SJSA1 (cell line): ENCODE results near the gene TBX6. TPM values are rescaled to one million over a fixed set of nuclear protein-coding genes. Genes with fewer than 3 reads are reported as not detected.

ENCODE experiments used
- DNase-seq, 2 experiments: peaks; one replicate each; pipeline ENCODE4 v3.0.0-alpha.2; 2015 to 2020; ENCODE audit warnings: low spot score in 2 of 2, low read depth in 1 of 2
- H3K27ac ChIP-seq: fragments of 250-450 bp; sonication (Bioruptor Pico); 2 replicates; pipeline ENCODE4 v1.5.1; 2020; ENCODE audit warnings: mild to moderate bottlenecking, moderate library complexity
- H3K27me3 ChIP-seq: fragments of 250-450 bp; sonication (Bioruptor Pico); replicated peaks from 2 replicates; pipeline ENCODE4 v1.5.1; 2020; ENCODE audit warnings: mild to moderate bottlenecking, moderate library complexity
- H3K36me3 ChIP-seq: fragments of 250-450 bp; sonication (Bioruptor Pico); 2 replicates; pipeline ENCODE4 v1.5.1; 2020; ENCODE audit warnings: mild to moderate bottlenecking
- H3K4me1 ChIP-seq: fragments of 250-450 bp; sonication (Bioruptor Pico); replicated peaks from 2 replicates; pipeline ENCODE4 v1.6.1; 2021; ENCODE audit warnings: mild to moderate bottlenecking
- H3K4me3 ChIP-seq: fragments of 250-450 bp; sonication (Bioruptor Pico); 2 replicates; pipeline ENCODE4 v1.5.1; 2020; ENCODE audit warnings: mild to moderate bottlenecking
- H3K9me3 ChIP-seq: fragments of 250-450 bp; sonication (Bioruptor Pico); replicated peaks from 2 replicates; pipeline ENCODE4 v1.5.1; 2020; ENCODE audit warnings: mild to moderate bottlenecking
- total RNA-seq: library from RNA; depleted of rRNA; stranded (reverse); fragments of >200 nt; shearing (Covaris generic); gene quantifications from 2 replicates; pipeline ENCODE4 v1.2.3, GENCODE V29; 2014

TBX6 gene
- total RNA-seq, 1 experiment from 2014 or later: not detected

- Histone ChIP-seq H3K9me3 (no peaks in the 10 kb centered on the region), H3K4me1 (peaks cover 16% of the 10 kb centered on the region), H3K36me3 (peaks cover 84% of the 10 kb centered on the region), H3K27ac (no peak overlapping the region), H3K4me3 (no peak overlapping the region), H3K27me3 (no peaks in the 10 kb centered on the region)
- DNase-seq: no peak
Observed at GRCh38 chr16:30069611-30070462, 21.9 kb downstream of the TBX6 start.

- no peak overlapping the region for H3K27ac ChIP-seq
- no peaks in the 10 kb centered on the region for H3K27me3 ChIP-seq
- H3K4me1 ChIP-seq: peaks cover 24% of the 10 kb centered on the region
- H3K4me3 ChIP-seq: no peak overlapping the region
- no peak for DNase-seq
- H3K36me3 ChIP-seq: peaks cover 80% of the 10 kb centered on the region
- H3K9me3 ChIP-seq: no peaks in the 10 kb centered on the region
Observed at GRCh38 chr16:30068750-30069610, 22.7 kb downstream of the TBX6 start.

GRCh38 chr16:30068333-30068732 is 23.4 kb downstream of the TBX6 start:
- no peak for DNase-seq
- H3K9me3 ChIP-seq: no peaks in the 10 kb centered on the region
- H3K4me1 ChIP-seq: peaks cover 30% of the 10 kb centered on the region
- peaks cover 79% of the 10 kb centered on the region for H3K36me3 ChIP-seq
- no peak overlapping the region for H3K27ac ChIP-seq
- H3K27me3 ChIP-seq: no peaks in the 10 kb centered on the region
- no peak overlapping the region for H3K4me3 ChIP-seq

GRCh38 chr16:30067584-30067916 is 24.2 kb downstream of the TBX6 start:
- peaks cover 75% of the 10 kb centered on the region for H3K36me3 ChIP-seq

GRCh38 chr16:30066761-30067583 is 24.8 kb downstream of the TBX6 start:
- Histone ChIP-seq H3K36me3 (peaks cover 69% of the 10 kb centered on the region), H3K4me3 (peak overlapping the region; percentile 79), H3K9me3 (no peaks in the 10 kb centered on the region), H3K27me3 (no peaks in the 10 kb centered on the region), H3K27ac (peak overlapping the region; percentile 65), H3K4me1 (peaks cover 30% of the 10 kb centered on the region)
- DNase-seq: no peak

More at GRCh38 chr16:30067584-30067916, 24.2 kb downstream of the TBX6 start:
- H3K4me1 ChIP-seq: peaks cover 30% of the 10 kb centered on the region
- no peaks in the 10 kb centered on the region for H3K27me3 ChIP-seq
- no peak for DNase-seq
- no peak overlapping the region for H3K27ac ChIP-seq
- H3K4me3 ChIP-seq: peak overlapping the region; percentile 79
- H3K9me3 ChIP-seq: no peaks in the 10 kb centered on the region

GRCh38 chr16:30065943-30066760 is 25.6 kb downstream of the TBX6 start:
- Histone ChIP-seq H3K4me1 (peaks cover 30% of the 10 kb centered on the region), H3K36me3 (peaks cover 61% of the 10 kb centered on the region), H3K4me3 (peak overlapping the region; percentile 79), H3K27me3 (no peaks in the 10 kb centered on the region), H3K9me3 (no peaks in the 10 kb centered on the region), H3K27ac (peak overlapping the region; percentile 65)
- peak in 1 of 2 experiments; percentile 68 for DNase-seq

GRCh38 chr16:30065102-30065942 is 26.4 kb downstream of the TBX6 start, which contains the start of gene ALDOA:
ALDOA (plus strand) TSS chr16:30065760; CDS start chr16:30066898, 1,138 bp downstream.
- Histone ChIP-seq H3K4me3 (peak within 1 kb of the TSS; percentile 79), H3K9me3 (no peaks in the 10 kb centered on the region), H3K36me3 (peaks cover 59% of the 10 kb centered on the region), H3K4me1 (peaks cover 30% of the 10 kb centered on the region), H3K27ac (peak within 1 kb of the TSS; percentile 93), H3K27me3 (no peaks in the 10 kb centered on the region)
- peak; percentile 99 to 100 for DNase-seq

- no peaks in the 10 kb centered on the region for H3K27me3 ChIP-seq
- H3K4me3 ChIP-seq: peak overlapping the region; percentile 79
- H3K4me1 ChIP-seq: peaks cover 30% of the 10 kb centered on the region
- H3K36me3 ChIP-seq: peaks cover 59% of the 10 kb centered on the region
- peak overlapping the region; percentile 93 for H3K27ac ChIP-seq
- H3K9me3 ChIP-seq: no peaks in the 10 kb centered on the region
- DNase-seq: no peak
Observed at GRCh38 chr16:30064729-30065101, 27.0 kb downstream of the TBX6 start.

GRCh38 chr16:30063893-30064728 is 27.6 kb downstream of the TBX6 start:
- Histone ChIP-seq H3K36me3 (peaks cover 56% of the 10 kb centered on the region), H3K4me1 (peaks cover 30% of the 10 kb centered on the region), H3K4me3 (peak overlapping the region; percentile 79), H3K27ac (peak overlapping the region; percentile 93), H3K9me3 (no peaks in the 10 kb centered on the region), H3K27me3 (no peaks in the 10 kb centered on the region)
- DNase-seq: peak in 1 of 2 experiments; percentile 28

GRCh38 chr16:30063278-30063892 is 28.3 kb downstream of the TBX6 start:
- Histone ChIP-seq H3K9me3 (no peaks in the 10 kb centered on the region), H3K4me1 (peaks cover 30% of the 10 kb centered on the region), H3K27me3 (no peaks in the 10 kb centered on the region), H3K4me3 (no peak overlapping the region), H3K27ac (no peak overlapping the region), H3K36me3 (peaks cover 53% of the 10 kb centered on the region)
- DNase-seq: no peak

- Histone ChIP-seq H3K27ac (no peak overlapping the region), H3K4me1 (peaks cover 19% of the 10 kb centered on the region), H3K4me3 (no peak overlapping the region), H3K9me3 (no peaks in the 10 kb centered on the region), H3K27me3 (no peaks in the 10 kb centered on the region), H3K36me3 (peaks cover 41% of the 10 kb centered on the region)
- no peak for DNase-seq
Observed at GRCh38 chr16:30060836-30061554, 30.7 kb downstream of the TBX6 start.
